Esophagus mucosa (tissue), 1 donor: ENCODE measurements around the gene TADA1. TPM values are rescaled to one million over a fixed set of nuclear protein-coding genes. Genes with fewer than 3 reads are reported as not detected.
A peak's percentile ranks its signal among the peaks of the same experiment; 100 is the strongest.

ENCODE experiments used
- ATAC-seq: fragments of 200-7000 bp; cut with Tn5 transposase; one replicate; pipeline ENCODE4 v1.9.1; 2020
- total RNA-seq: library from RNA; stranded (reverse); gene quantifications from one replicate; pipeline ENCODE4 v1.2.4, GENCODE V29; 2023
- donor health status: DM: yes; HTN: yes; CAD: no.

The TADA1 gene, protein sequence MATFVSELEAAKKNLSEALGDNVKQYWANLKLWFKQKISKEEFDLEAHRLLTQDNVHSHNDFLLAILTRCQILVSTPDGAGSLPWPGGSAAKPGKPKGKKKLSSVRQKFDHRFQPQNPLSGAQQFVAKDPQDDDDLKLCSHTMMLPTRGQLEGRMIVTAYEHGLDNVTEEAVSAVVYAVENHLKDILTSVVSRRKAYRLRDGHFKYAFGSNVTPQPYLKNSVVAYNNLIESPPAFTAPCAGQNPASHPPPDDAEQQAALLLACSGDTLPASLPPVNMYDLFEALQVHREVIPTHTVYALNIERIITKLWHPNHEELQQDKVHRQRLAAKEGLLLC
- 7.1 TPM for total RNA-seq

DNA sequence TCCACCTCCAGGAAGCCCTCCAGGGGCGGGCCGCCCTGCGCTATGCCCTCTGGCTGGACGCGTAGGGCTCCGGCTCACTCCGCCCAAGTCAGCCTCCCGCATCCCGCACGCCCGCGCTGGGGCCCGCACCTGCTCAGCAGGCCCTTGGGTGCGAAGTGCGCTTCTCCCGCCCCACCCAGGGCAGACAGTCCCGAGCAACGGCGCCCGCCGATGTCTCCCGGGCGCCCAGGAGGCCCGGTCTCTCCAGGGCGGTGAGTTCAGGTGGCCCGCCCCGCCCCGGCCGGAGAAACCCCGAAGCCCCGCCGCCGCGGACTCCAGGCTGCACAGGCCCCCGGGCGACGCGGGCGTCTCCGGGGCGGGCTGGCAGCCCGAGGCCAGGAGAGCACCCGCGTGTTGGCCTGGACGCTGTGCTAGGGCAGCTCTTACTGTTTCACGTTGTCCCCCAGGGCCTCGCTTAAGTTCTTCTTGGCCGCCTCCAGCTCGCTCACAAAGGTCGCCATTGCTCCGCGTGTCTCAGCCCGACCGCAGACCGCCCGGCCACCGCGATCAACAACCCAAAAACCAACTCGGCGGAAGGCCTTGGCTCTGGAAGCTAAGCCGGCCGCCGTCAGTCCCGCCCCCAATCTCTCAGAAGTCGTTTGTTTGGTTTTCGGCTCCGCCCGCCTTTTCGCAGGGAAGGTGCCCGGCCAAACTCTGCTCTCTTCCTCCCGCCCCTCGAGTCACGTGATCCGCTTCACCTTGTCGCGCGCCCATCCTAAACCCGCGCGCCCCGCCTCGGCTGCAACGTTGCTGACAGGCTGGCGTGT is at the start of gene TADA1:
Gene TADA1 (minus strand): TSS at position 531 of the 806 bp plus-strand sequence. CDS start 31 bp downstream, at position 500.
- peak; percentile 98 for ATAC-seq

DNA sequence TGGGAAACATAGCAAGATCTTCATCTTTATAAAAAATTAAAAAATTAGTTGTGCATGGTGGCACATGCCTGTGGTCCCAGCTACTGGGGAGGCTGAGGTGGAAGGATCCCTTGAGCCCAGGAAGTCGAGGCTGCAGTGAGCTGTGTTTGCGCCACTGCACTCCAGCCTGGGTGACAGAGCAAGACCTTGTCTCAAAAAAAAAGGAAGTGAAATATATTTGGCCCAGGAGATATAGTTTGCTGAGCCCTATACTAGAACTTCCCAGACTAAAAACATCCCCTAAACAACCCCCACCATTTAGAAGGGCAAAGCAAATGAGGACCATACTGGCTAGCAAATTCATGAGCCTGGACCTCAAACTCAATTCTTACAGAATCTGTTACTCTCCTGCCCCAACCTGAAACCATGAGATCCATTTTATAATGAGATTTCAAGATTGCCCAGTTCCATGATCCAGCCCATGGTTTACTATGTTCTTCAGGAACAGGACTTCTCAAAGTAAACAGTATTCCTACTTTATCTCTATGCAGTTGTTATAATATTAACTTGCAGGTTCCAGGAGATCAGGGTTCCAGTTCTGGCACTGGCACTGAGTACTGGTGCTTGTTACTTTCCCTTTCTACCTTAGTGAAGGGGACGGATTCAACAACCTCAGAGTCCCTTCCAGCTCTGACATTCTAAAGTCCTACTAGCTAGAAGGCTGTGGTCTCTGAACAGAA is 48.9 kb upstream of the TADA1 start:
- no peak for ATAC-seq

DNA sequence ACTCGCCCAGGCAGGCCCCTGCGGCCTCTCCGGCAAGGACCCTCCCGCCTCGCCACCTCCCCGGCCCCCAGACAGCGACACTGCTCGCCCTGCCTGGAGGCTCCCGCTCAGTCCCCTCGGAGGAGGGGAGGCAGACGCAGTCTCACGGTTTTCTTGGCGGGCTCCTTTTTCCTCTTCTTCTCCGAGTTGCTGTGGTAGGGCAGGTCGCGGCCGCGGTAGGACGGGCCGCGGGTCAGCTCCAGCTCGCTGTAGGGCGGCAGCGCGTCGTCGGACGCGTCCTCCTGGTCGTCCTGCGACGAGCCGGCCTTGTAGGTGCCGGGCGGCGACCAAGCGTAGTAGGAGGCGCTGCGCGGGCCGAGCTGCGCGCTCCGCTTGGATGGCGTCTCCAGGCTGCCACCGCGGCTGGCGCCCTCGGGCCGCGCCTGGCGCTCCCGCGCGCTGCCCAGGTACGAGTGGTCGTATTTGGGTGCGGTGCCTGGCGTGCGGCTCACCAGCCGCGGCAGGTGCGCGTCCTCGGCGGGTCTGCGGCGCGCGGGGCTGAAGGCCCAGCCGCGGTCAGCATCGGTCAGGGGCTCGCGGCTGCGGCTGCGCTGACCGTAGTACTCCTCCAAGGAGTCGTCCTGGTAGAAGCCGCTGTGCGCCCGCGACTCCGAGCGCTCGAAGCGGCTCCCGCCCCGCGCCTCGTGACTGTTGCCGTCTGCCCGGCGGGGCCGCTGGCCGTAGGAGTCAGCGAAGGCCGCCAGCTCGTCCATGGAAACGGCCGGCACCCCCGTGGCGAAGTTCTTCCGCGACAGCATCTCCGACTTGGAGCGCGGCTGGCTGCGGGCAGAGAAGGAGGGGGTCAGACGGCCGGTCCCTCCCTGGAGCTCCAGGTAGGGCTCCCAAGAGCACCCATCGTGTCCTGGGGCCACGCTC is 44.8 kb upstream of the TADA1 start:
- ATAC-seq = peak; percentile 33

DNA sequence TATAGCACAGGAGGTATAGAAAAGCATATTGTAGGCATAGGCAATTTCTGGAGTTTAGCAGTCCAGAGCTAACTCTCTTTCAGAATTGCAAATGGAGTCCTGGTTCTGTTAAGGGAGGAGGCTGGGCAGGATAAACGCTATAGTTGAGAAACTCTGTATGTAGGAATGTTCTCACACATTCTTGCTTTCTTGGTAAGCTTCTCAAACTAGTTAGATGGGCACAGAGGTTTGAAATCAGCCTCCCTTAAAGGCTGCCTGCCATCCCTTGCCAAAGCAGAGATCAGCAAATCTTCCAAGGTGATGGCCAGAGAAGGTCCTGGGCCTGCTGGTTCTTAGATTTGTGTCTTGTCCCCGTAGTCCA is 42.9 kb upstream of the TADA1 start:
- ATAC-seq = no peak

DNA sequence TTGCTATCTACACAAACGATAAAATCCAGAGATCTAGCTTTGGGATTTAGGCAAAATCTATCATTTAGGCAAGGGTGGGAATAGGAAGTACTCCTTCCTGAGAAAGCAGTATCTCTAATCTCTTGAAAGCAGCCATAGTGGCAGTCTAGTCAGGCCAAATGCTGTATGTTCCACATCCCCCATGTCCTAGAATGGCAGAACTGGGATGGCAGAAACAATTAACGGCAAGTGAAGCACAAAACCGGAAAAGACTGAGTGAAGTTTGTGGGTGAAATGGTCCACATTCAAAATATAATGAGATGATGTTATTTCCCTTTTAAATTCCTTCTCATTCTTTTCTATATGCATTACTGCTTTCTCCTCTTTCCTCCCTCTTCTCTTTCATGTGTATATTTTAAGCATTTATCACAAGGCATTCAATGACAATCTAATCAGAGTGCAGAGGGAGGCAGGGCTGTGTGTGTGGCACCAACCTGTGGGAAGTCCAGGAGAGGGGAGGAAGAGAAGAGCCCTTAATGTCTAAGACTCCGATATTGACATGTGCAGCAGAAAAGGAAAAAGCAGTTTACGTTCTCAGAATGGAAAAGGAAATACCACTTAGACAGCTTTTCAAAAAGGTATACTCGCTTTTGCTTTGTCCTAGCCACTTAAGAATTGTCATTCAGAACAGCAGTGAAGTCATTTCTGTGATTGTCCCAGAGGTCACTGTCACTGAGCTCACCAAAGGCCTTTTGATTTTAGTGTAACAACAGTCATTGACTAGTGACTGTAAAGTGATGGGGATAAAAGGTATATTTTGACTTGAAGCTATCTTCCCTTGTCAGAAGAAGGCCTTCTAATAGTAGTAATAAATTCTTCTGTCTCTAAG is 42.3 kb upstream of the TADA1 start:
- ATAC-seq = no peak

DNA sequence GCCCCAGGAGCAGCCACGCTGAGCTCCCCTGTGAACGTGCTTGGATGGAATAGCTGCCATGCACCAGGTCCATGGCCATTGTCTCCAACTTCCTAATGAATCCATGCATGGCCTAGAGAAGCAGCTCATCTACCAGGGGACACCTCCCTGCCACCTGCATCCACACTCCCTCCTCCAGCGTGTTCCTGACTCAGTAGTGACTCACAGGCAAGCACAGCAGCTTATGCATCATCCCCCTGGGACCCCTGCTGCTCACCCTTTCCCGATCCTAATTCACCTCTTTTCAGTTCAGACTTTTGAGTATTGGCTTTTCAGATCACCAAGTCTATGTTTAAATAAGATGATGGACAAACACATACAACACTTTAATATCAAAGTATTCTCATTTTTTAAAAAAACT is 39.9 kb upstream of the TADA1 start:
- no peak for ATAC-seq

DNA sequence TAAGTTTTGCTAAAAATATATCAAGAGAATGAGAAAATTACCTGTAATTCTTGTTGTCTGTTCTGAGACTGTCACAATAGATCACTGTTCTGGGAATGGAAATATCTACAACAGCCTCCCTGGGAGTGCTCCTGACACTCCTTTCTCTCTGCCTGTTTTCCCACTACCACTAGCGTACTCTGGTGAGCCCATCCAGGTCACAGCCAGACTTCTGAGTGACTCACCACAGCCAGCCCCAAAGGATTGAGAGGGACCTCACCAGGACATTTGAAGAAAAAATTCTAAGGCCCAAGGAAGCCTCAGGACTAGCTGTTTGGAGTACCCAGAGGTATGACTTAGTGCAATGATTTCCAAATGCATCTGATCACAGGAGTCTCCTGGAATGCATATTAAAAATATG is 39.0 kb upstream of the TADA1 start:
- no peak for ATAC-seq

DNA sequence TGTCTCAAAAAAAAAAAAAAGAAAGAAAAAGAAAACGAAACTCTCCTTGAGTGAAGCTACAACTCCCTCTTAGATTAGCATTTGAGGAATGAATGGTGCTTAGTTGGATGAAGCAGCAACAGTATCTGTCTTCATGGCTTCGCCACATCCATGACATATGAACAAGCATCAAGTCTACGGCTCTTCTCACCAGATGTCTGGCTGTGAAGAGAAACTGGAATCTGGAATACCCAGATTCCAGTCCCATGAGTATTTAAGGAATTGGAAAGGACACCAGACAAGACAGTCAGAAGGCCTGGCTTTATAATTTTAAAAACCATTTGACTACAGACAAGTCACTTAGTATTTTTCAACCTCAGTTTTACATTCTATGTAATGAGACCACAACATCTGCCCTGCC is 38.0 kb upstream of the TADA1 start:
- ATAC-seq = no peak

DNA sequence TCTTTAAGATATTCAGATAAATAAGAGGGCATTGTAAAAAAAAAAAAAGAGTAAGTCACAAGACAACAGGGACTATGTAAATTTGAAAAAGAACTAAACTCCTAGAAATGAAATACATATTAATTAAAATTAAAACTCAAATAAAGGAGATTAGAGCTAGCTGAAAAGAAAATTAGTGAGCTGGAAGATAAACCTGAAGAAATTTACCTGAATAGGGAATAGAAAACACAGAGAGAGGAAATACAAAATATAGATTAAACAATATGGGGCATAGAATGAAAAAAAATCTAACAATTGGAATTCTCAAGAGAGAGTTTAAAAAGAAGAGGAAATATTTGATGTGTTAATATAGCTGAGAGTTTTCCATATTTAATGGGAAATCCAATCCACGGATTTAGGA is 35.6 kb upstream of the TADA1 start:
- ATAC-seq = no peak

DNA sequence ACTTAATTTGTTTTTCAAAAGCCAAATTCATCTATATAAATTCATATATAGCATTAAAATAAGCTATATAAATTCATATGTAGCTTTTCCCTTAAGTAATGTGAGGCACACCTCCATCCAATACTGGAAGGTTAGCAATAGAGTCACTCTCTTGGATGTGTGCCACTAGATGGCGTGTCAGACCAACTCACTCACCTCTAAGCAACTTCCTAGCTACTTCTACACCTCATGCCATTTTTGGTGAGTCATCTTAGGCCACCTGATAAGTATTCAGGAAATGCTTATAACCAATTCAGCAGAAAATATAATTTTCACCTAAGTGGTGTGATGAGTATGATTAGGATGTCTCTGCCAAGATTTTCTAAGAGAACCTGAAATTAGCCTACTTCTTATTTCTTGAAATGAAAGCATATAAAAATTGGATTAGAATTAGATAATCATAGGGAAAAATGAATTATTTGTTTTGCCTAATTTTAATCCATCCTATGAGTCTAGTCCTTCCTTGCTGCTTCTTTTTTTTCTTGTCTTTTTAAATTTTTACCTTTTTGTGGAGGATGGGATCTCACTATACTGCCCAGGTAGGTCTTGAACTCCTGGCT is 34.4 kb upstream of the TADA1 start:
- ATAC-seq = peak; percentile 96

DNA sequence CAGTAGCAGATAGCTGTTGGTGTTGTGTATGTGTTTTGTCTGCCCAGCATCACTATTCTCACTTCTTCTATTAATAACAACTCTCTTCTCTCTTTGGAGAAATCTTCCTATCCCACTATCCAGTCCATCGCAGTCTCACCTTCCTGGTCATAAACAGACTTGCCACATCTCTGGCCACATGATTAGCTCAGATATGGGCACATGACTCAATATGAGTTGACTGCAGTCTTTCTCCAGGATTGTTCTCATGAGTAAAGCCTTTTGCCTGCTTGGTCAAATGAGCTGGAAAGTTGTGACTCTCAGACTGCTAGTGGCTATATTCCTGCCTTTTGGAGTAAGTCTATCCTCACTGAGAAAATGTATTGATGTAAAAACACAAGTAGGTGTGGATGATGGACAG is 32.9 kb upstream of the TADA1 start:
- no peak for ATAC-seq

DNA sequence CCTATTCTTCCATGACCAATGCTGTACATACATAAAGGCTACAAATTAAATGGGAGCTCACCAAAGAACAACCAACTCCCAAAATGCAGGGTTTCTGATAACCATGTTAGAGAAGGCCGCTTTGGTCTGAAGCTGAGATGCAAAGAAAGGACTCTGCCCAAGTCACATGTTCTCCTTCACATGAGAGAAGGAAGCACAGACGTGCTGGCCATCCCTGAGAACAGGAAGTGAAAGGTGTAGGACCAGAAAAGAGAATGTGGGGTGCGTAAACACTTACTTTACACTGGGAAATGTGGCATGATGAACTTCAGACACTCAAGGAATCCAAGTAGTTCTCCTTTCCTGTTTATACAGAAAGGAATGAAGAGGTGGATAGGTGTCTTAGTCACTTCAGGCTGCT is 31.7 kb upstream of the TADA1 start:
- no peak for ATAC-seq

DNA sequence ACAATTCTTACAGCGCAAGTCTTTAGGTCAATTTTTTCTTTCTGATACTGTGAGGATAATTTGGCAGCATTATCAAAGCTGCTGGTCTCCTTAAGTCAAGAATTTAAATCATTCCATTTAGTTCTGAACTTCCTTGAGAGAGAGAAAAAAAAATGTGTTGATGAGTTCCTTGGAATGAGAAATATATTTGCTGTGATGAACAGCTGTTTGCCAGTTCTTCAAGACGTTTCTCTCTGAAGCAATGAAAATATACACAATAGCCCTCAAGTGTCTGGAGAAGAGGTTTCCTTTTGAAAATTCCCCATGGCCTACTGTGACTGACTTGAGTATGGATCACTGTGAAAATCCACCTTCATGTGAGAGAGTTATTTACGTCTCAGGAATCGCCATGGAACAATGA is 31.0 kb upstream of the TADA1 start:
- ATAC-seq = no peak

DNA sequence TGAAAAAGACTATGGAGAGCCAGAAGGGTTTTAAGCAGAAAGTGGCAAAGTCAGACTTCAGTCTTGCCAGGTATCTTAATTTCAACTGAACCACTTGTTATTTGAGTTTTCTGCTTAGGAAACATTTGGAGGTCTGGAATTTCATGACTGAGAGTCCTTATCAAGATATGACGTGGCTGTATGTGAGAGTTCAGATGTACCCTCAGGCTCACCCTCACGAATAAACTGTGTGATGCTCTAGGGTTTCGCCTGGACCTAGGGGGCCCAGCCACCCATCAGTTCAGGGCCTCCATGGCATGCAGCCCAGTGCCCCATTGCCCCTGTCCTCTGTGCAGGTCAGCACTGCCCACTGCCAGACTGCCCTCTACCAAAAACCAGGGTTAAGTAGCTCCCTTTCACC is 30.6 kb upstream of the TADA1 start:
- ATAC-seq = no peak

DNA sequence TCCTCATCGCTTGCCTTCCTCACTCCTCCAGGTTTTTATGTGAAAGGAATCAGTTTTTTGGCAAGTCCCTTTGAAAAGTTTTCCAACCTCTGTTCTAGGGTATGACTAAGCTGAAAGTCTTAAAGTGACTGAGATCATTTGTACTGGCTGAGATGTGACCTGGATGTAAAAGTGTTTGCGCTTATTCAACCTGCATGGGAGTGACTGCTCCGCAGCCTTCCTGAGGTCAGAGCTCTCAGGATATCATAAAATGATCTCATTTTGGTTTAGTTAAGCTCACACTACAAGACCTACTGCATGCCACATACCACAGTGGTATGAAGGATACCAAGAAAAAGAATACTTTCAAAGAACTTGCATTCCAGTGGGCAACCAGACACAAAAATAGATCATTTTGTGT is 29.8 kb upstream of the TADA1 start:
- ATAC-seq = peak; percentile 60

DNA sequence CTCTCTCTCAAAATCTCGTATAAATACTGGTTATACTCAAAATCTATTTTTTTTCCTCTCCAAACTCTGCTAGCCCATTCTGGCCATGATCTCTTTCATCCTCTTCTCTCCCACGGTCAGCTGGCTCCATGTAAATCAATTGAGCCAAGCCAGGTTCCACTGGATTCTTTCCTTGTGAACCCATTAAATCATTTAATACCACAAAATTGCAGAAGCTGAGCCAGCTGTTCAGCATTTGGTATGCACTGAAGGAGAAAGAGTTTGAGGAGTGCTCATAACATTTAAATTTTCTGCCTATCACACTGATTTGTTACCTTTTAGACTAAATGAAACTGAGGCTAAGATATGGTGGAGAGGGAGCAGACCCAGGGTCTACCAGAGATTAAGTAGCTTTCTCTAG is 29.1 kb upstream of the TADA1 start:
- ATAC-seq = no peak

DNA sequence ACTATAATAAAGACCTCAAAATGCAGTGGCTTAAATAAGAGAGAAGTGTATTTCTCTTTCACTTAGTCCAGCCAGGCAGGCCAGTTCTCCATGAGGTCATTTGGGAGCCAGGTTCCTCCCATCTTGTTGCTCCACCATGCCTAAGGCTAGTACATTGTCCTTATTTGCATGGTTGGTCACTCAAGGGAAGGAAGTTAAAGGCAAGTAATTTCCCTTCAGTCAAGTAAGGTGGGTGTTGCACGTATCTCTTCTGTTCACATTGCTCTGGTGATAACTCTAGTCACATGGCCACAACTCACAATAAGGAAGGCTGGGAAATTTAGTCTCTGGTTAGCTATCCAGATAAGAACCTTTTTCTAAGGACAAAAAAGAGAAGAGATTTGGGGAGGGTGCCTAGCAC is 27.2 kb upstream of the TADA1 start:
- ATAC-seq = peak; percentile 69

DNA sequence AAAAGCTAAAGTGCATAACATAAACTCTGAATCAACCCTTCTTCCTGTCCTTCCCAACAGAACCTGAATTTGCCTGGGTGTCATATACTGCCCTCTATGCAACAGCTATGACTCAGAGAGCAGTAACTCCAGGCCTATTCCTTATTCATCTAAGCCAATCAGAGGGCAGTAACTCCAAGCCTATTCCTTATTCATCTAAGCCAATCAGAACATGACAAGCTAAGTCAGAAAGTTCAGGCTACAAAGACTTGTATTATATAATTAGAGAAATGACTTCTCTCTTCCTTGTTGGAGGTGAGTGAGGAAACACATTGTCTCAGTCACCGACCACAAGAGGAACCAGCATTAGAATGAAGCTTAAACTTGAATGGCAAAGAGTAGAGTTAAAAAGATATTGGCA is 26.2 kb upstream of the TADA1 start:
- peak; percentile 98 for ATAC-seq

DNA sequence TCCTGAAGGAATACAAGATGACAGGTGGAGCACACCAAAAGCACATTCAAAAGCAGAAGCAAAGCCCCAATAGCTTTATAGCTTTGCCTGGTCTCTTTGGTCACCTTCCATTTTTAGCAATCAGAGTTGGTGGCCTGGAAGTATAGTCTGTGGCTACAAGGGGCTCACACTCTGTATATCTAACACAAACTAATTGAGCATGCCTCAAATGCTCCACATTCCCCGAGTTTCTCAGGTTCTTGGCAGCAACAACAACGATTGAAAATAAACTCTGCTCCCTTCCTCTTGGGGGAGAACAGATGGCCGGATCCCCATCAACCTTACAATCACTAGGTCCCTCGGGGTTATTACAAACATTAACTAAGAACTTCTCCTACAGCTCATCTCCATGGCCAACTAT is 24.9 kb upstream of the TADA1 start:
- no peak for ATAC-seq

DNA sequence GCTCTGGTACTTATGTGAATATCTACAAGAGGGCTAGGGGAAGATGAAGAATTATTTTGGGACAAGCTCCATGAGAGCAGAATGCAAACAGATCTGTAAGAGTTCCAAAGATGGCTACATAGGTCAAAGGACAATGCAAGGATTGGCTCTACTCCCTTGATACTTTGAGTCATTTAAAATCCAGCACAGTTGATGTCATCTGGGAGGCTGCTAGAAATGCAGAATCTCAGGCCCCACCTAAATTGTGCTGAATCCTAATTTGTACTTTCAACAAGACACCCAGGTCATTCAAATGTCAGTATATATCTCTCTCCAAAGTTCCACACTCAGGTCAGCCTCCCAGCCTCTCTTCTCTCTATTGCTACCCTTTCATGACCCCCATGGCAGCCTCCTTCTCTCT is 23.7 kb upstream of the TADA1 start:
- no peak for ATAC-seq

DNA sequence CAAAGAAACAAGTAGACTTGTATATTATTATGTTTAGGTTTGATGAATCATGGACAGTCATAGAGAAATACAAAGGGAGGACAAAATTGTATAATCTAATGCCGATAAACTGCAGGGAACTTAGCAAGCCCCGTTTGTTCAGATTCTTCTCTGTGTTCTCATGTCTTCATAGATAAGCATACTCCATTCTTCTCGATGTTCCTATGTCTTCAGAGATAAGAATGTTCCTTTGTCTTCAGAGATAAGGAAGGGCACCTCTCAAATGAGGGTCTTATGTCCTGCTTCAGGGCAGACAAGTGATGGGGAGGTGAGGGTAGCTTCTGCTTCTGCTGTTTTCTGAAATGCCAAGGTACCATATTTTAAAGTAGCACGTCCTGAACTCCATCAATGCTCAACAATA is 19.7 kb upstream of the TADA1 start:
- ATAC-seq = no peak
